H1 (cell line): ENCODE measurements around the gene ING4. TPM values are rescaled to one million over a fixed set of nuclear protein-coding genes. Genes with fewer than 3 reads are reported as not detected.

ENCODE experiments used
- TAF1 ChIP-seq: IDR thresholded peaks from 2 replicates; pipeline ENCODE4 v1.6.1; 2011; ENCODE audit warnings: mild to moderate bottlenecking, low read depth, low read length
- polyA plus RNA-seq, 7 experiments: library from polyadenylated mRNA; depleted of rRNA in 3 of 7; stranded (reverse) in 5 of 7; unstranded in 2 of 7; fragments of >200 nt in 5 of 7; fragments of 200-250 nt in 2 of 7; gene quantifications; 1 replicate in 5 of 7; 2 replicates in 1 of 7; 4 replicates in 1 of 7; pipeline versions ENCODE4 v1.2.1 to v1.2.3, GENCODE V29; 2011 to 2013; ENCODE audit warnings: missing spikeins in 2 of 7, mixed read lengths in 2 of 7
- total RNA-seq: library from RNA; stranded (reverse); fragmentation: NEBNext Ultra II Directional; extraction: Animal tissue kit (Norgen Biotek cat#: 25700); gene quantifications from 2 replicates; pipeline ENCODE4 v1.2.1, GENCODE V29; 2021

Gene ING4
- total and polyA plus RNA-seq, 2 of the 8 experiments (the other 6 are each of a cell fraction or from before 2014, with no cell fraction given) = 22.9 to 28.6 TPM

DNA sequence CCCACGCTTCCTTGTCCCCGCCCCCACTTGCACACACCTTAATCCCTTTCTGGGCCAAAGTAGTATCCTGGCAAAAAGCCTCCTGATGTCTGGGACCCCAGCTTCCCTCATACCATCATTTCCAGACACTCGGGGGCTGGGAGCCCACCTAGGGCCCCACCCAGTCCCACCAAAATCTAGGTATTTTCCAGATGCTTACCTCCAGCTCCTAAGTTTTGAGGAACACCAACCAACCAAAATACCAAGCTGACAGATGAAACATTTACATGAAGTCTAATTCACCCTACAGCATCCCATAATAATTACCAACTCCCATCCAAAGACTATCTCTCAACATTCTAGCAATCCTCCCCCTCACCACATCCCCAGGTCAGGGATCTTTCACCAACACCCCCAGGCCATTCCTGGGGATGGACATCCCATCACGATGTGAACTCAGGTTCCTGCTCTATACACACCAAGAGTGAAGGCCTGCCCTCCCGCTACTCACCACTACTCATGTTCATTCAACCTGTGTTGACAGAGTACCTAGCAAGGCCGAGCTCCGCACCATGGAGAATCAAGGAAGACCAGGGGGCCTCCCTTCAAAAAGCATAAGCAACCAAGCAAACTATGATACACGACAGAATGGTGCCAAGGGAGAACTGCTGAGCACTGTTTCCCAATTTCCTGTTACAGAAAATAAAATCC, 54.2 kb downstream of the ING4 start (continued):
- no peak for TF ChIP-seq TAF1
